Thyroid gland (tissue), 4 donors: ENCODE data around the gene ZNF491.
"Not testable (repeated sequence)": the region's sequence is repeated elsewhere in the genome, so short reads cannot be mapped to it uniquely, and the experiment has no call there.

ENCODE experiments used
- CTCF ChIP-seq, 6 experiments: fragments of 200-600 bp in 3 of 6; fragments of 450-650 bp in 3 of 6; sonication (generic) in 3 of 6; IDR thresholded peaks; one replicate each; pipeline ENCODE4 v1.5.1; 2016 to 2019; ENCODE audit warnings: antibody characterized with exemption in 6 of 6, mild to moderate bottlenecking in 2 of 6, inconsistent platforms in 1 of 6, moderate library complexity in 1 of 6
- POLR2A ChIP-seq, 2 donors: fragments of 450-650 bp; IDR thresholded peaks; one replicate each; pipeline ENCODE4 v1.6.1; 2017; ENCODE audit warnings: antibody characterized with exemption in 2 of 2, mild to moderate bottlenecking in 2 of 2, moderate library complexity in 1 of 2

DNA sequence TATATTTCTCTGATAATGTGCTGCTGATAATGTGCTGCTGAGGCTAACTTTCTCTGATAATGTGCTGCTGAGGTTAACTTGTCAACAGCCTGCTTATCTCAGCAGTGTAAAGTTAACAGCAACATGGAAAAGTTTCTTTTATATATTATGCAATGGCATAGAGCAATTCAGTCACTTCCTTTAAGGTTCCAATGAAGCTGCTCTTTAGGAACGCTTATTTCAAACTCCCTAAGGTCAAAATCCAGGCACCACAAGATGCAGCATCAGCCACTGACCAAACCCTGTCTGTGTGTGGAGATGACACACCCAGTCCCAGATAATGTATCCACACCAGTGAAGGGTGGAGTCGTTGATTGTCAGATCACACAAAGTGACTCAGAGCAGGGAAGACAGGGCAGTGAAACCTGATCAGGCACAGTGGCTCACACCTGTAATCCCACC lies 37.3 kb downstream of the ZNF491 start:
- not testable (repeated sequence) for TF ChIP-seq POLR2A, CTCF (IDR thresholded peaks at IDR 0.05)
